ENCODE measurements around the gene CORO2B. TPM values are rescaled to one million over a fixed set of nuclear protein-coding genes. Genes with fewer than 3 reads are reported as not detected.

Gene CORO2B
- total and polyA plus RNA-seq, 2 of the 13 experiments (the other 11 are each of a cell fraction or from before 2014, with no cell fraction given): 0.35 to 0.63 TPM

GRCh38 chr15:68578175-68578979 lies 416 bp upstream of the CORO2B start (continued):
- TF ChIP-seq, protein P1, sequence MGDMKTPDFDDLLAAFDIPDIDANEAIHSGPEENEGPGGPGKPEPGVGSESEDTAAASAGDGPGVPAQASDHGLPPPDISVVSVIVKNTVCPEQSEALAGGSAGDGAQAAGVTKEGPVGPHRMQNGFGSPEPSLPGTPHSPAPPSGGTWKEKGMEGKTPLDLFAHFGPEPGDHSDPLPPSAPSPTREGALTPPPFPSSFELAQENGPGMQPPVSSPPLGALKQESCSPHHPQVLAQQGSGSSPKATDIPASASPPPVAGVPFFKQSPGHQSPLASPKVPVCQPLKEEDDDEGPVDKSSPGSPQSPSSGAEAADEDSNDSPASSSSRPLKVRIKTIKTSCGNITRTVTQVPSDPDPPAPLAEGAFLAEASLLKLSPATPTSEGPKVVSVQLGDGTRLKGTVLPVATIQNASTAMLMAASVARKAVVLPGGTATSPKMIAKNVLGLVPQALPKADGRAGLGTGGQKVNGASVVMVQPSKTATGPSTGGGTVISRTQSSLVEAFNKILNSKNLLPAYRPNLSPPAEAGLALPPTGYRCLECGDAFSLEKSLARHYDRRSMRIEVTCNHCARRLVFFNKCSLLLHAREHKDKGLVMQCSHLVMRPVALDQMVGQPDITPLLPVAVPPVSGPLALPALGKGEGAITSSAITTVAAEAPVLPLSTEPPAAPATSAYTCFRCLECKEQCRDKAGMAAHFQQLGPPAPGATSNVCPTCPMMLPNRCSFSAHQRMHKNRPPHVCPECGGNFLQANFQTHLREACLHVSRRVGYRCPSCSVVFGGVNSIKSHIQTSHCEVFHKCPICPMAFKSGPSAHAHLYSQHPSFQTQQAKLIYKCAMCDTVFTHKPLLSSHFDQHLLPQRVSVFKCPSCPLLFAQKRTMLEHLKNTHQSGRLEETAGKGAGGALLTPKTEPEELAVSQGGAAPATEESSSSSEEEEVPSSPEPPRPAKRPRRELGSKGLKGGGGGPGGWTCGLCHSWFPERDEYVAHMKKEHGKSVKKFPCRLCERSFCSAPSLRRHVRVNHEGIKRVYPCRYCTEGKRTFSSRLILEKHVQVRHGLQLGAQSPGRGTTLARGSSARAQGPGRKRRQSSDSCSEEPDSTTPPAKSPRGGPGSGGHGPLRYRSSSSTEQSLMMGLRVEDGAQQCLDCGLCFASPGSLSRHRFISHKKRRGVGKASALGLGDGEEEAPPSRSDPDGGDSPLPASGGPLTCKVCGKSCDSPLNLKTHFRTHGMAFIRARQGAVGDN (CRISPR knock-in tag; IDR thresholded peaks at IDR 0.05): peak; percentile 24; the same call in 1 of the 2 replicates

DNA sequence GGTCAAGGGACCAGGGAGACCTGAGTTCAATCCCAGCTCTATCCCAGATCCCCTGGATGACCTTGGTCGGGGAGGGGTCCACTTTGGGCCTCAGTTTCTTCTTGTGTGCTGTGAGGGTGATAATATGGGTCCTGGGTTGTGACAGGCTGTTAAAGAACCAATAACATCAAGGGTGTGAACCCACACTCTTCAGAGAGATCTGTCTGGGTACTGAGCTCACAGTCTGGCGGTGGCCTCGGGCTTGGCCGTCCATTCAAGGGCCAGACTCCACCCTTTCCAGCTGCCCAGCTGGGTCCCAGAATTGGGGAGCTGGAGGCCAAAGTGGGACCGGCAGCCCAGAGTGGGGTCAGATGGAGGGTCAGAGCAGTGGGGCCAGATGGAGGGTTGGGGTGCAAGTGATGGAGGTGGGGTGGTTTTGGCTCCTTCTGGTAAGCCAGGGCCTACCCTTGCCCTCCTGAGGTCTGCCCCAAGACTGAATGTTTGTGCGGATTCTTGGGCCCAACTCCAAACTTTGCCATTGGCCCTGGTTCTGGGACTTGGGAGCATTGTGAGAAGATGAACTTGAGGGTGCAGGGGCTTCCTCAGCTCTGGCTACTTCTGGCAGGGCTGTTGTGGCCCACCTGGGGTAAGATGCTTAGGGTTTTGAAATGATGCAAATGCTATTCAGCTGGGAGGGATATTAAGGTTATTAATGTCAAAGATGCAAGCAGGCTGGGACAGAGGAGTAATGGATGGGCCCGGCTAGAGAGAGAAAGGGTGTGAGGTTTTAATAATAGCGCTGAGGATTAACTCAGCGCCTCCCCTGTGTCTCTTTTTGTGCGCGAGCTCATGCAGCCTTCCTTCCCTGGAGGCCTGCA lies 1.5 kb downstream of the CORO2B start:
- no TSS peak for BruUV-seq (replicated peaks)
- Histone ChIP-seq H3K4me2 (ENCODE audit: low read depth, low read length) (no peak overlapping the region), H3K4me3 (replicated peaks in 1 of 3; ENCODE audit: insufficient read depth in 1 of 3, low read depth in 2 of 3, low read length in 3 of 3) (no peak overlapping the region), H3K36me3 (replicated peaks in 1 of 2; ENCODE audit: control insufficient read depth in 1 of 2, insufficient read depth in 2 of 2, low read length in 2 of 2) (no peaks in the 10 kb centered on the region), H3K27ac (ENCODE audit: extremely low read length, insufficient read depth, low read length) (no peak overlapping the region), H3K9ac (ENCODE audit: insufficient read depth, low read depth, low read length) (no peak overlapping the region), H3K4me1 (ENCODE audit: insufficient read depth, low read length) (peaks cover 39% of the 10 kb centered on the region), H3K27me3 (ENCODE audit: control insufficient read depth in 1 of 2, insufficient read depth in 2 of 2, low read length in 2 of 2) (peaks cover 10 to 51% of the 10 kb centered on the region in 2 experiments), H2AFZ (ENCODE audit: low read length) (no peak overlapping the region), H3K79me2 (ENCODE audit: insufficient read depth, low read length) (no peaks in the 10 kb centered on the region), H3K9me3 (ENCODE audit: low read length) (no peaks in the 10 kb centered on the region), H4K20me1 (ENCODE audit: insufficient read depth, low read length) (no peaks in the 10 kb centered on the region)
- DNase-seq (ENCODE audit: low spot score): no peak
- intact Hi-C loops (cut with micrococcal nuclease; ENCODE audit: unreplicated experiment) (no loop called here), in situ Hi-C loops (cut with HindIII; ENCODE audit: extremely low pct_ligation_motif_present, low pct_unique_long_range_greater_than_20kb) (no loop called here)
- 86% methylated on average over 10 of the region's 11 CpGs for WGBS (ENCODE audit: low lambda C conversion rate)
- POLR2A ChIA-PET: no interaction called here
- FAIRE-seq: no peak
- ATAC-seq: no peak
- TF ChIP-seq ELF4 (CRISPR knock-in tag; IDR thresholded peaks at IDR 0.05; ENCODE audit: borderline replicate concordance) (no peak), NBN (conservative IDR thresholded peaks at IDR 0.05) (no peak), HOXA7 (CRISPR knock-in tag; IDR thresholded peaks at IDR 0.05) (no peak), KLF12 (CRISPR knock-in tag; IDR thresholded peaks at IDR 0.05; ENCODE audit: borderline replicate concordance) (no peak)
- CTCF ChIA-PET (ENCODE audit: low intra/inter-chr PET ratio, low total read pairs): no interaction called here

All from HepG2 (cell line).